ENCODE results near the gene RPP25L. TPM values are rescaled to one million over a fixed set of nuclear protein-coding genes. Genes with fewer than 3 reads are reported as not detected.

RPP25L gene
- total and polyA plus RNA-seq, 9 of the 15 experiments (the other 6 are each of a cell fraction or from before 2014, with no cell fraction given) = 16.3 to 43.7 (median 29.0) TPM

- TF ChIP-seq SAFB2 (IDR thresholded peaks at IDR 0.05; ENCODE audit: borderline replicate concordance, low read depth, low read length, severe bottlenecking) (no peak), OTX1 (CRISPR knock-in tag; IDR thresholded peaks at IDR 0.05) (no peak), CHCHD3 (CRISPR knock-in tag; IDR thresholded peaks at IDR 0.05) (no peak), ZBTB26 (CRISPR knock-in tag; IDR thresholded peaks at IDR 0.05) (no peak), POLR2G (IDR thresholded peaks at IDR 0.05; ENCODE audit: low read depth, low read length) (peak; percentile 85), ZNF175 (CRISPR knock-in tag; IDR thresholded peaks at IDR 0.05; ENCODE audit: low read depth) (no peak), XRCC4 (IDR thresholded peaks at IDR 0.05; ENCODE audit: extremely low read depth, insufficient read depth, insufficient read length) (no peak), SNIP1 (IDR thresholded peaks at IDR 0.05; ENCODE audit: low read depth) (no peak), ATF7 (IDR thresholded peaks at IDR 0.05) (peak; percentile 76; the same call in 1 of the 2 replicates), U2AF2 (optimal IDR thresholded peaks at IDR 0.05; ENCODE audit: low read depth, low read length) (no peak), FIP1L1 (IDR thresholded peaks at IDR 0.05; ENCODE audit: low read depth, low read length, poor library complexity, severe bottlenecking) (no peak), MLLT1 (IDR thresholded peaks at IDR 0.05) (no peak), RFX1 (IDR thresholded peaks at IDR 0.05) (peak; percentile 93), BCOR (IDR thresholded peaks at IDR 0.05) (no peak), TCF7L2 (IDR thresholded peaks at IDR 0.05; ENCODE audit: low read depth, low read length) (no peak), MCM3 (IDR thresholded peaks at IDR 0.05) (no peak), FOXK2 (conservative IDR thresholded peaks at IDR 0.05 in 1 of 2, IDR thresholded peaks at IDR 0.05 in 1 of 2; ENCODE audit: low read depth in 2 of 2) (no peak; a peak in 1 of 4 replicates), MTF1 (CRISPR knock-in tag; IDR thresholded peaks at IDR 0.05; ENCODE audit: borderline replicate concordance) (no peak), LEF1 (IDR thresholded peaks at IDR 0.05) (no peak), ZNF263 (CRISPR knock-in tag; IDR thresholded peaks at IDR 0.05; ENCODE audit: borderline replicate concordance) (no peak)
- TF ChIP-seq, protein P1, sequence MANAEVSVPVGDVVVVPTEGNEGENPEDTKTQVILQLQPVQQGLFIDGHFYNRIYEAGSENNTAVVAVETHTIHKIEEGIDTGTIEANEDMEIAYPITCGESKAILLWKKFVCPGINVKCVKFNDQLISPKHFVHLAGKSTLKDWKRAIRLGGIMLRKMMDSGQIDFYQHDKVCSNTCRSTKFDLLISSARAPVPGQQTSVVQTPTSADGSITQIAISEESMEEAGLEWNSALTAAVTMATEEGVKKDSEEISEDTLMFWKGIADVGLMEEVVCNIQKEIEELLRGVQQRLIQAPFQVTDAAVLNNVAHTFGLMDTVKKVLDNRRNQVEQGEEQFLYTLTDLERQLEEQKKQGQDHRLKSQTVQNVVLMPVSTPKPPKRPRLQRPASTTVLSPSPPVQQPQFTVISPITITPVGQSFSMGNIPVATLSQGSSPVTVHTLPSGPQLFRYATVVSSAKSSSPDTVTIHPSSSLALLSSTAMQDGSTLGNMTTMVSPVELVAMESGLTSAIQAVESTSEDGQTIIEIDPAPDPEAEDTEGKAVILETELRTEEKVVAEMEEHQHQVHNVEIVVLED (CRISPR knock-in tag; IDR thresholded peaks at IDR 0.05) = no peak
- TF ChIP-seq, protein P2, sequence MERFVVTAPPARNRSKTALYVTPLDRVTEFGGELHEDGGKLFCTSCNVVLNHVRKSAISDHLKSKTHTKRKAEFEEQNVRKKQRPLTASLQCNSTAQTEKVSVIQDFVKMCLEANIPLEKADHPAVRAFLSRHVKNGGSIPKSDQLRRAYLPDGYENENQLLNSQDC (CRISPR knock-in tag; IDR thresholded peaks at IDR 0.05) = no peak
- TF ChIP-seq, protein P3, sequence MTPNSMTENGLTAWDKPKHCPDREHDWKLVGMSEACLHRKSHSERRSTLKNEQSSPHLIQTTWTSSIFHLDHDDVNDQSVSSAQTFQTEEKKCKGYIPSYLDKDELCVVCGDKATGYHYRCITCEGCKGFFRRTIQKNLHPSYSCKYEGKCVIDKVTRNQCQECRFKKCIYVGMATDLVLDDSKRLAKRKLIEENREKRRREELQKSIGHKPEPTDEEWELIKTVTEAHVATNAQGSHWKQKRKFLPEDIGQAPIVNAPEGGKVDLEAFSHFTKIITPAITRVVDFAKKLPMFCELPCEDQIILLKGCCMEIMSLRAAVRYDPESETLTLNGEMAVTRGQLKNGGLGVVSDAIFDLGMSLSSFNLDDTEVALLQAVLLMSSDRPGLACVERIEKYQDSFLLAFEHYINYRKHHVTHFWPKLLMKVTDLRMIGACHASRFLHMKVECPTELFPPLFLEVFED (CRISPR knock-in tag; conservative IDR thresholded peaks at IDR 0.05) = no peak
These were observed 8.4 kb upstream of the RPP25L start, which contains the start of gene DCTN3 (continued) for GRCh38 chr9:34620061-34620994.

All from K562 (cell line).